WTC11 (cell line): ENCODE results near the gene RANBP3. TPM values are rescaled to one million over a fixed set of nuclear protein-coding genes. Genes with fewer than 3 reads are reported as not detected.
A peak's percentile ranks its signal among the peaks of the same experiment; 100 is the strongest.

Source experiments
- ATAC-seq: fragments of 200-7000 bp; cut with Tn5 transposase; 2 replicates; pipeline ENCODE4 v1.10.0; 2021; ENCODE audit warnings: mild to moderate bottlenecking, moderate library complexity
- CTCF ChIA-PET: fragments of 300-600 bp; sonication (Branson Sonifier 250); formaldehyde crosslinking; loops from one replicate; lab custom pipeline; 2021; ENCODE audit warnings: antibody characterized with exemption; lab: Charles Lee
- POLR2A ChIA-PET: fragments of 350-600 bp; sonication (Branson Sonifier 250); formaldehyde crosslinking; loops from one replicate; lab custom pipeline; 2021; ENCODE audit warnings: antibody characterized with exemption; lab: Charles Lee
- DNase-seq: peaks from one replicate; pipeline ENCODE4 v3.0.0; 2021; ENCODE audit warnings: low spot score
- H3K27ac Mint-ChIP-seq: 2 replicates; pipeline ENCODE4 v1.8.0; 2021; ENCODE audit warnings: mixed read lengths
- H3K27me3 Mint-ChIP-seq: 2 replicates; pipeline ENCODE4 v1.8.0; 2021; ENCODE audit warnings: low read depth, mild to moderate bottlenecking, moderate library complexity, mixed read lengths
- H3K36me3 Mint-ChIP-seq: 2 replicates; pipeline ENCODE4 v1.8.0; 2021; ENCODE audit warnings: mixed read lengths
- H3K4me1 Mint-ChIP-seq: 2 replicates; pipeline ENCODE4 v1.8.0; 2022; ENCODE audit warnings: mixed read lengths
- H3K4me3 Mint-ChIP-seq: 2 replicates; pipeline ENCODE4 v1.8.0; 2021; ENCODE audit warnings: mild to moderate bottlenecking, moderate library complexity, mixed read lengths
- H3K9me3 Mint-ChIP-seq: 2 replicates; pipeline ENCODE4 v1.8.0; 2021; ENCODE audit warnings: mixed read lengths
- CDX4 ChIP-seq: fragments of 250-450 bp; sonication (Bioruptor Pico); IDR thresholded peaks from 2 replicates; pipeline ENCODE4 v1.9.0; 2021; ENCODE audit warnings: moderate library complexity, mild to moderate bottlenecking, inconsistent platforms, borderline replicate concordance
- CREB1 ChIP-seq: sonication (generic); formaldehyde crosslinking; IDR thresholded peaks from 2 replicates; pipeline ENCODE4 v1.8.0; 2023; ENCODE audit warnings: mild to moderate bottlenecking, missing genetic modification reagents
- EMX1 ChIP-seq: fragments of 250-450 bp; sonication (Bioruptor Pico); IDR thresholded peaks from 2 replicates; pipeline ENCODE4 v1.8.0; 2021; ENCODE audit warnings: mild to moderate bottlenecking
- FOXK1 ChIP-seq: sonication (generic); formaldehyde crosslinking; IDR thresholded peaks from 2 replicates; pipeline ENCODE4 v1.8.0; 2022; ENCODE audit warnings: mild to moderate bottlenecking, moderate library complexity, missing genetic modification reagents
- FOXP1 ChIP-seq: sonication (generic); formaldehyde crosslinking; IDR thresholded peaks from 2 replicates; pipeline ENCODE4 v1.8.0; 2022; ENCODE audit warnings: missing genetic modification reagents, mild to moderate bottlenecking, moderate library complexity, borderline replicate concordance
- GTF2I ChIP-seq: fragments of 250-450 bp; sonication (Bioruptor Pico); conservative IDR thresholded peaks from 2 replicates; pipeline ENCODE4 v1.4.0; 2021; ENCODE audit warnings: mild to moderate bottlenecking
- NR1H2 ChIP-seq: sonication (generic); formaldehyde crosslinking; IDR thresholded peaks from 2 replicates; pipeline ENCODE4 v1.9.0; 2021; ENCODE audit warnings: mild to moderate bottlenecking, moderate library complexity, missing genetic modification reagents
- PREB ChIP-seq: sonication (generic); formaldehyde crosslinking; IDR thresholded peaks from 2 replicates; pipeline ENCODE4 v1.8.1; 2022; ENCODE audit warnings: mild to moderate bottlenecking, missing genetic modification reagents, moderate library complexity, borderline replicate concordance
- PRRX2 ChIP-seq: fragments of 250-450 bp; sonication (Bioruptor Pico); IDR thresholded peaks from 2 replicates; pipeline ENCODE4 v1.8.0; 2021; ENCODE audit warnings: mild to moderate bottlenecking
- SMAD4 ChIP-seq: sonication (generic); formaldehyde crosslinking; IDR thresholded peaks from 2 replicates; pipeline ENCODE4 v1.8.0; 2022; ENCODE audit warnings: mild to moderate bottlenecking, missing genetic modification reagents
- SOX15 ChIP-seq: fragments of 250-450 bp; sonication (Bioruptor Pico); IDR thresholded peaks from 2 replicates; pipeline ENCODE4 v1.9.0; 2021; ENCODE audit warnings: mild to moderate bottlenecking
- TCF7 ChIP-seq: sonication (generic); formaldehyde crosslinking; IDR thresholded peaks from 2 replicates; pipeline ENCODE4 v1.8.0; 2022; ENCODE audit warnings: mild to moderate bottlenecking, low read depth, missing genetic modification reagents, moderate library complexity
- TEAD4 ChIP-seq: sonication (generic); formaldehyde crosslinking; IDR thresholded peaks from 2 replicates; pipeline ENCODE4 v1.8.0; 2022; ENCODE audit warnings: mild to moderate bottlenecking, missing genetic modification reagents
- ZNF121 ChIP-seq: sonication (generic); formaldehyde crosslinking; IDR thresholded peaks from 2 replicates; pipeline ENCODE4 v1.8.0; 2023; ENCODE audit warnings: missing genetic modification reagents
- ZNF219 ChIP-seq: sonication (generic); formaldehyde crosslinking; IDR thresholded peaks from 2 replicates; pipeline ENCODE4 v1.8.0; 2023; ENCODE audit warnings: missing genetic modification reagents, mild to moderate bottlenecking, borderline replicate concordance
- total RNA-seq: library from RNA; stranded (reverse); gene quantifications from 3 replicates; pipeline ENCODE4 v1.2.3, GENCODE V29; 2021
- TF ChIP-seq, protein P1 (sequence below): sonication (generic); formaldehyde crosslinking; conservative IDR thresholded peaks from 2 replicates; pipeline ENCODE4 v1.8.1; 2023; ENCODE audit warnings: mild to moderate bottlenecking, low read depth, missing genetic modification reagents, moderate library complexity
- TF ChIP-seq, protein P2 (sequence below): sonication (generic); formaldehyde crosslinking; IDR thresholded peaks from 2 replicates; pipeline ENCODE4 v1.8.0; 2022; ENCODE audit warnings: mild to moderate bottlenecking, missing genetic modification reagents

RANBP3 gene
- total RNA-seq, 1 experiment from 2014 or later, result 76.3 TPM

DNA sequence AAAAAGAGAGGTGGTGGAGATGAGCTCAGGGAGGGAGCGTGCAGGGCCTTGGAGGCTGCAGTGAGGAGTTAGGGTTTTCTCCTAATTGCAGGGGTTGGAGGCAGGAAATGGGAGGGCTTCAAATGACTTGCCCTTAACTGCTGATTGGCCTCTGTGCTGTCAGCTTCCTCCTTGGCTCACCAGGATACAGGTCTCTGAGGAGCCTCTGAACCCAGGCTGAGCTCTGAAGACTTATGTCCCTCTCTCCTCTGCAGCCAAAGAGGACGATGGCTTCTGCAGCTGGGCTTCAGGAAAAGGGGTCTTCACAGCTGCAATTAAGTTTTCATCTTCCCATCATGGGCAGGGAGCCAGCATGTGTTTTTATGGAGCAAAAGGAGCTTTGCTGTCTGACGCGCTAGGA lies 6.7 kb upstream of the RANBP3 start (continued):
- TF ChIP-seq, protein P1, sequence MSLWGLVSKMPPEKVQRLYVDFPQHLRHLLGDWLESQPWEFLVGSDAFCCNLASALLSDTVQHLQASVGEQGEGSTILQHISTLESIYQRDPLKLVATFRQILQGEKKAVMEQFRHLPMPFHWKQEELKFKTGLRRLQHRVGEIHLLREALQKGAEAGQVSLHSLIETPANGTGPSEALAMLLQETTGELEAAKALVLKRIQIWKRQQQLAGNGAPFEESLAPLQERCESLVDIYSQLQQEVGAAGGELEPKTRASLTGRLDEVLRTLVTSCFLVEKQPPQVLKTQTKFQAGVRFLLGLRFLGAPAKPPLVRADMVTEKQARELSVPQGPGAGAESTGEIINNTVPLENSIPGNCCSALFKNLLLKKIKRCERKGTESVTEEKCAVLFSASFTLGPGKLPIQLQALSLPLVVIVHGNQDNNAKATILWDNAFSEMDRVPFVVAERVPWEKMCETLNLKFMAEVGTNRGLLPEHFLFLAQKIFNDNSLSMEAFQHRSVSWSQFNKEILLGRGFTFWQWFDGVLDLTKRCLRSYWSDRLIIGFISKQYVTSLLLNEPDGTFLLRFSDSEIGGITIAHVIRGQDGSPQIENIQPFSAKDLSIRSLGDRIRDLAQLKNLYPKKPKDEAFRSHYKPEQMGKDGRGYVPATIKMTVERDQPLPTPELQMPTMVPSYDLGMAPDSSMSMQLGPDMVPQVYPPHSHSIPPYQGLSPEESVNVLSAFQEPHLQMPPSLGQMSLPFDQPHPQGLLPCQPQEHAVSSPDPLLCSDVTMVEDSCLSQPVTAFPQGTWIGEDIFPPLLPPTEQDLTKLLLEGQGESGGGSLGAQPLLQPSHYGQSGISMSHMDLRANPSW (CRISPR knock-in tag), result no peak
- TF ChIP-seq ZNF121, result no peak

DNA sequence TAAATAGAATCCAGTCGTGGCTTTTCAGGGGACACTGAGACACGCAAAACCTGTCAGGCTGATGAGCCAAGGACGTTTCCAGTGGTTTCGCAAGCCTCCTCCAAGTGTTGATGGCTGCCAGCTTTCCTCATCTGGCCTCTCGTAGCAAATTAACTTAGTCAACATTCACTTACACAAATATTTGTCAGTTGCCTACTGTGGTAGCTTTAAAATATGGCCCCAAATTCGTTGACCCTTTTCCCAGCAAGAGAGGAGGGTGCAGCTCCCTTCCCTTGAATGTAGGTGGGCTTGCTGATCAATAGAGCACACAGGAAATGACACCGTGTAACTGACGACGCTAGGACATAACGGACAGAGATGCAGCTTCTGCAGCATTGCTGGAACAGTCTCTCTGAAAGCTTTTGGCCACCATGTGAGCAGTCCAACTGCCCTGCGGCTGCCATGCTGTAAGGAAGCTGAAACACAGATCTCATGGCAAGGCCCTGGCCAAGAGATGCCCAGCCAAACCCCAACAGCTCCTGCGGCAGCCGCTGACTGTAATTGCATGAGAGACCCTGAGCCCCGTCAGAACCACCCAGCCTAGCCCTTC lies 5.5 kb upstream of the RANBP3 start:
- H3K27me3 Mint-ChIP-seq, result peaks cover 4% of the 10 kb centered on the region
- no peak overlapping the region for H3K4me3 Mint-ChIP-seq
- CTCF ChIA-PET, result interaction anchor here (0.7 to 2.8 kb wide), 6 partner anchors 15 to 179 kb away, joined by 3 to 38 read pairs (median 5); no protein-coding TSS in a partner anchor
- no peak for DNase-seq
- H3K9me3 Mint-ChIP-seq, result no peaks in the 10 kb centered on the region
- no peaks in the 10 kb centered on the region for H3K36me3 Mint-ChIP-seq
- TF ChIP-seq, protein P2, sequence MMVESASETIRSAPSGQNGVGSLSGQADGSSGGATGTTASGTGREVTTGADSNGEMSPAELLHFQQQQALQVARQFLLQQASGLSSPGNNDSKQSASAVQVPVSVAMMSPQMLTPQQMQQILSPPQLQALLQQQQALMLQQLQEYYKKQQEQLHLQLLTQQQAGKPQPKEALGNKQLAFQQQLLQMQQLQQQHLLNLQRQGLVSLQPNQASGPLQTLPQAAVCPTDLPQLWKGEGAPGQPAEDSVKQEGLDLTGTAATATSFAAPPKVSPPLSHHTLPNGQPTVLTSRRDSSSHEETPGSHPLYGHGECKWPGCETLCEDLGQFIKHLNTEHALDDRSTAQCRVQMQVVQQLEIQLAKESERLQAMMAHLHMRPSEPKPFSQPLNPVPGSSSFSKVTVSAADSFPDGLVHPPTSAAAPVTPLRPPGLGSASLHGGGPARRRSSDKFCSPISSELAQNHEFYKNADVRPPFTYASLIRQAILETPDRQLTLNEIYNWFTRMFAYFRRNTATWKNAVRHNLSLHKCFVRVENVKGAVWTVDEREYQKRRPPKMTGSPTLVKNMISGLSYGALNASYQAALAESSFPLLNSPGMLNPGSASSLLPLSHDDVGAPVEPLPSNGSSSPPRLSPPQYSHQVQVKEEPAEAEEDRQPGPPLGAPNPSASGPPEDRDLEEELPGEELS (CRISPR knock-in tag), result no peak
- TF ChIP-seq ZNF219 (CRISPR knock-in tag) (no peak), EMX1 (CRISPR knock-in tag) (no peak), PREB (CRISPR knock-in tag) (no peak)
- TF ChIP-seq, all 79 proteins: peak for 0
- POLR2A ChIA-PET, result no interaction called here
- H3K4me1 Mint-ChIP-seq, result peaks cover 9% of the 10 kb centered on the region
- peak overlapping the region; percentile 35; the same call in 1 of the 2 replicates for H3K27ac Mint-ChIP-seq
- ATAC-seq, result no peak

DNA sequence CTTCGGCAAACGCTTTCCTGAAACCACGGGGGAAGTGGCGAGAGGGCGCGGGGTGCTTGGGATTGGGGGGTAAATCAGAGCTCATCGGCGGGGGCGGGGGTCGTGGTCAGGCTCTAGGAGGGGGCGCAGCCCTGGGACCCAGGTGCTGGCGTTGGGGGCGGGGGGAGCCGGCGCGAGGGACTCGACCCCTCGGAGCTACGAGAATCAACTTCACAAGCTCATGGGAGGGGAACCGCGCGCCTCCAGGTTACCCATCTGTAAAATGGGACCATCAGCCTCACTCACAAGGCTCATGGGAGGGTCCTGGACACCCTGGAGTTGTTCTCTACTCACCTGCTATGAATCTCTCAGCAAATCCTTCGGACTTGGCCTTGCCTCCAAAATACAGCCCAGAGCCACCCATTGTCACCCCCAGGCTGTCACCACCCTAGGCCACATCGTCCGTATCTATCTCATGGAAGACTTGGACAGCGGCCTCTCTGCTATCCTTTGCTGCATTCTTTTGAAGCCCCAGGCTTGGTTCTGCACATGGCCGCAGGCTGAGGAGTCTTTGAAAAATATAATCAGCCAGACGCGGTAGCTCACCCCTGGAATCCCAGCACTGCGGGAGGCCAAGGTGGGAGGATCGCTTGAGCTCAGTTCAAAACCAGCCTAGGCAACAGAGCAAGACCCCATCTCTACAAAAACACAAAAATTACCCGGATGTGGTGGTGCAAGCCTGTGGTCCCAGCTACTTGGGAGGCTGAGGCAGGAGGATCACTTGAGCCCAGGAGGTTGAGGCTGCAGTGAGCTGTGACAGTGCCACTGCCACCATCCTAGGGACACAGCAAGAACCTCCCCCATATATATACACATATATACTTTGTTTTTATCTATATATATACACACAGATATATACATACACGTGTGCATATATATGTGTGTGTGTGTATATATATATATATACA lies 939 bp upstream of the RANBP3 start:
- ChIA-PET POLR2A (interaction anchor here (0.8 kb wide), 1 partner anchor 11 kb away, joined by 3 read pairs; no protein-coding TSS in a partner anchor), CTCF (interaction anchor here (0.6 to 6.8 kb wide), 8 partner anchors 10 to 376 kb away, joined by 3 to 56 read pairs (median 12); no protein-coding TSS in a partner anchor)
- Mint-ChIP-seq H3K27ac (no peak overlapping the region), H3K4me3 (peak overlapping the region; percentile 96), H3K4me1 (peaks cover 30% of the 10 kb centered on the region), H3K9me3 (no peaks in the 10 kb centered on the region), H3K36me3 (peaks cover 11% of the 10 kb centered on the region; the same call in 1 of the 2 replicates), H3K27me3 (peaks cover 9% of the 10 kb centered on the region)
- ATAC-seq, result no peak
- TF ChIP-seq SMAD4 (CRISPR knock-in tag) (no peak), GTF2I (CRISPR knock-in tag) (0 out of 2 replicates have a peak, but pooled peaks have one; percentile 18)
- TF ChIP-seq, all 79 proteins: peak for 1
- DNase-seq, result no peak

DNA sequence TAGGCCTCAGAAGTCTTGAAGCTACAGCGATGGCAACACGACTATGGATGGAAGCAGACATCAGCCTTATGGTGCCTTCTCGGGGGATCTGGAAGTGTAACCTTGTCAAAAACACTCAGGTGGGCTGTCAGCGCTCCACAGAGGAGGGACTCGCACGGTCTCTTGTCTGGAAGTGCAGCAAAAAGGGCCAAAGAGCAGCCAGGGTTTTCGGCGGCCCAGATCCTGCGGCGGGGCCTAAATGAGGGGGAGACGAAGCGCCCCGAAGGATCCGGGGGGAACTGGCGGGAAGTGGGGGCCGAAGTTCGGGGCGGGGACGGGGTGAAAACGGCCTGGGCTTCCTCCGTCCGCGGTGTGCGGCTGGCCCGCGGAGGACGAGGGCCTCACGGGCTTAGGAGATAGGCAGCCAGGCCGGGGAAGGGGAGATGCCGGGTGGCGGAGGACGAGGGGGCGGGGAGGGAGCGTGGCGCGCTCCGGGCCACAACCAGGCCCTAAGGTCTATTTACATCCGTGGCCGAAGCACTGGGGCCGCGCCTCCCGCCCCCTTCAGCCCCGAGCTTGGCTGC lies 637 bp downstream of the RANBP3 start:
- peaks cover 30% of the 10 kb centered on the region for H3K4me1 Mint-ChIP-seq
- peak overlapping the region; percentile 93 for H3K27ac Mint-ChIP-seq
- CTCF ChIA-PET, result interaction anchor here (2.7 to 6.8 kb wide), 4 partner anchors 9 to 173 kb away, joined by 17 to 56 read pairs (median 28); no protein-coding TSS in a partner anchor
- peak overlapping the region; percentile 96 for H3K4me3 Mint-ChIP-seq
- ATAC-seq, result no peak
- POLR2A ChIA-PET, result no interaction called here
- peaks cover 12% of the 10 kb centered on the region; the same call in 1 of the 2 replicates for H3K36me3 Mint-ChIP-seq
- H3K27me3 Mint-ChIP-seq, result peaks cover 5% of the 10 kb centered on the region; the same call in 1 of the 2 replicates
- no peaks in the 10 kb centered on the region for H3K9me3 Mint-ChIP-seq
- no peak for DNase-seq
- TF ChIP-seq TEAD4 (CRISPR knock-in tag) (no peak), CDX4 (CRISPR knock-in tag) (no peak), FOXK1 (CRISPR knock-in tag) (no peak), SOX15 (no peak), CREB1 (no peak), NR1H2 (CRISPR knock-in tag) (no peak), PREB (CRISPR knock-in tag) (no peak), PRRX2 (CRISPR knock-in tag) (no peak), FOXP1 (no peak), ZNF121 (no peak), TCF7 (no peak)
